HS-27A (cell line): ENCODE measurements around the gene TBC1D13.
"Not testable (repeated sequence)": the region's sequence is repeated elsewhere in the genome, so short reads cannot be mapped to it uniquely, and the experiment has no call there.

Experiments used
- DNase-seq: peaks from one replicate; pipeline ENCODE4 v3.0.0-alpha.2; 2012; ENCODE audit warnings: low read depth, missing footprints

TBC1D13 gene

GRCh38 chr9:128820665-128821583, 33.9 kb downstream of the TBC1D13 start:
- no peak for DNase-seq

GRCh38 chr9:128821584-128822406, 34.7 kb downstream of the TBC1D13 start:
- DNase-seq: no peak

GRCh38 chr9:128822407-128823042, 35.5 kb downstream of the TBC1D13 start:
- no peak for DNase-seq

GRCh38 chr9:128823362-128823902, 36.4 kb downstream of the TBC1D13 start:
- DNase-seq: no peak

GRCh38 chr9:128823903-128824406, 36.9 kb downstream of the TBC1D13 start:
- DNase-seq: no peak

- DNase-seq: no peak
Measured at GRCh38 chr9:128824911-128825310, 37.9 kb downstream of the TBC1D13 start.

GRCh38 chr9:128825923-128826700, 39.1 kb downstream of the TBC1D13 start:
- DNase-seq: no peak

- DNase-seq: no peak
Measured at GRCh38 chr9:128828267-128828666, 41.2 kb downstream of the TBC1D13 start.

GRCh38 chr9:128828719-128829452, 41.8 kb downstream of the TBC1D13 start:
- DNase-seq: no peak

- peak; percentile 86 for DNase-seq
Measured at GRCh38 chr9:128829477-128830251, 42.6 kb downstream of the TBC1D13 start, which contains the start of gene SPOUT1. Gene SPOUT1, minus strand, starts transcription at chr9:128829794. Its CDS starts 14 bp downstream, at chr9:128829780.

GRCh38 chr9:128833696-128834095, 46.6 kb downstream of the TBC1D13 start:
- DNase-seq: no peak

GRCh38 chr9:128835246-128836210, 48.5 kb downstream of the TBC1D13 start:
- DNase-seq: no peak

- DNase-seq: no peak
Measured at GRCh38 chr9:128836509-128837145, 49.6 kb downstream of the TBC1D13 start.

- DNase-seq: no peak
Measured at GRCh38 chr9:128838338-128838737, 51.3 kb downstream of the TBC1D13 start.

- no peak for DNase-seq
Measured at GRCh38 chr9:128840524-128840923, 53.5 kb downstream of the TBC1D13 start.

GRCh38 chr9:128841694-128842492, 54.8 kb downstream of the TBC1D13 start:
- DNase-seq: no peak

- DNase-seq: not testable (repeated sequence)
Measured at GRCh38 chr9:128843171-128843570, 56.1 kb downstream of the TBC1D13 start.
